Measurements from ENCODE around the gene TEDDM1. TPM values are rescaled to one million over a fixed set of nuclear protein-coding genes. Genes with fewer than 3 reads are reported as not detected.
"Not testable (repeated sequence)": the region's sequence is repeated elsewhere in the genome, so short reads cannot be mapped to it uniquely, and the experiment has no call there.

TEDDM1 gene
- total and polyA plus RNA-seq, 10 of the 15 experiments (the other 5 are each of a cell fraction or from before 2014, with no cell fraction given), result 0.11 TPM; not detected in 9

DNA sequence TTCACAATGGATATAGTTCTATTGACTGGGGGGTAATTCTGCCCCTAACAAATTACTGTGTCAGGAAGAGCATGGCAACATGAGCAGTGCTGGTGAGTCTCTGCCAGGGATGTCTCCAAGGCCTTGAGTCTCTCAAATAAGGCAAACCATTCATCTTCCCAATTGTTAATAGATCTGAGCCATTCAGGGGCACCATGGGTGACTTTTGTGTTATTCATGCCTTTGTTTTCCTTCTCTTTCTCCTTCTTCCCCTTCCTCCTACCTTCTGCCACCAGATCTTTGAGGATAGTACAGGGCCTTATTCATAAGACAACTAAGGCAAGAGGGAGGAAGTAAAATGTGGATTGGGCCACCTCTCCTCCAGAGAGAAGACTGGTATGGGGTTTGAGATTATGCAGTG, 49.6 kb upstream of the TEDDM1 start, which contains the start of gene RGSL1 (continued):
- TF ChIP-seq, protein P1, sequence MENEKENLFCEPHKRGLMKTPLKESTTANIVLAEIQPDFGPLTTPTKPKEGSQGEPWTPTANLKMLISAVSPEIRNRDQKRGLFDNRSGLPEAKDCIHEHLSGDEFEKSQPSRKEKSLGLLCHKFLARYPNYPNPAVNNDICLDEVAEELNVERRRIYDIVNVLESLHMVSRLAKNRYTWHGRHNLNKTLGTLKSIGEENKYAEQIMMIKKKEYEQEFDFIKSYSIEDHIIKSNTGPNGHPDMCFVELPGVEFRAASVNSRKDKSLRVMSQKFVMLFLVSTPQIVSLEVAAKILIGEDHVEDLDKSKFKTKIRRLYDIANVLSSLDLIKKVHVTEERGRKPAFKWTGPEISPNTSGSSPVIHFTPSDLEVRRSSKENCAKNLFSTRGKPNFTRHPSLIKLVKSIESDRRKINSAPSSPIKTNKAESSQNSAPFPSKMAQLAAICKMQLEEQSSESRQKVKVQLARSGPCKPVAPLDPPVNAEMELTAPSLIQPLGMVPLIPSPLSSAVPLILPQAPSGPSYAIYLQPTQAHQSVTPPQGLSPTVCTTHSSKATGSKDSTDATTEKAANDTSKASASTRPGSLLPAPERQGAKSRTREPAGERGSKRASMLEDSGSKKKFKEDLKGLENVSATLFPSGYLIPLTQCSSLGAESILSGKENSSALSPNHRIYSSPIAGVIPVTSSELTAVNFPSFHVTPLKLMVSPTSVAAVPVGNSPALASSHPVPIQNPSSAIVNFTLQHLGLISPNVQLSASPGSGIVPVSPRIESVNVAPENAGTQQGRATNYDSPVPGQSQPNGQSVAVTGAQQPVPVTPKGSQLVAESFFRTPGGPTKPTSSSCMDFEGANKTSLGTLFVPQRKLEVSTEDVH (IDR thresholded peaks at IDR 0.05; ENCODE audit: low read depth, partially characterized antibody), result no peak

DNA sequence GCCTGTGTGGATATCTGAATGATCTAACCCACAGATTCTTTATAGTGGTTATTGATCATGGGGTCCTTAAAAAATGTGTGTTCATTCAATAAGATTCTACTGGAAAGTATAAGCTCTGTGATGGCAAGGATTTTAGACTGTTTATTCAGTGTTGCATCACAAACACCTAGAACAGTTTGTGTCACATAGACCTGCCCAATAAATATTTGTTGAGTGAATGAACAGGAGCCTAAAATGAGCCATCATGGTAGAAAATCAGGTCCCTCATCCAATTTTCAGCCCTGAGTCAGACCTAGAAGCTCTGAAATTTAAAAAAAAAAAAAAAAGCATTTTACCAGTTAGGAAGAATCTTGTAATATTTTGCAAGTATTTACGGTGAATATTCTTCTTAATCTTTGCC, 47.2 kb upstream of the TEDDM1 start:
- CTCF ChIA-PET, result interaction anchor here (0.6 to 3.4 kb wide), 9 partner anchors 19 to 392 kb away, joined by 3 to 35 read pairs (median 4); partner anchors contain the start of gene RNASEL

DNA sequence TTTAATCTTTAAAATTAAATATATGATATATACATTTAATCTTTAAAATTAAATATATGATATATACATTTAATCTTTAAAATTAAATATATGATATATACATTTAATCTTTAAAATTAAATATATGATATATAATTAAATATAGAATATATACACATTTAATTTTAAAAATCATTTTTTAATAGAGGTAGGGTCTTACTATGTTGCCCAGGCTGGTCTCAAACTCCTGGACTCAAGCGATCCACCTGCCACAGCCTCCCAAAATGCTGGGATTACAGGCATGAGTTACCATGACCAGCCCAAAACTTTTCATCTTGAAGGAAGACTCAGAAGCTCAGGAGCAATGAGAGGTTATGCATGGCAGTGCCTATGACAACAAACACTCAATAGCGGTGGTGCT, 46.7 kb upstream of the TEDDM1 start:
- H2AFZ ChIP-seq (ENCODE audit: control insufficient read depth, low read depth, low read length); H3K36me3 ChIP-seq (ENCODE audit: control insufficient read depth in 2 of 2, insufficient read depth in 2 of 2, low read length in 1 of 2); BruUV-seq (replicated peaks); H3K27ac ChIP-seq (ENCODE audit: control insufficient read depth, insufficient read depth); DNase-seq (ENCODE audit: low read depth, low spot score); H3K4me1 ChIP-seq (ENCODE audit: control insufficient read depth, insufficient read depth, low read length); intact Hi-C loops (cut with micrococcal nuclease; ENCODE audit: unreplicated experiment); FAIRE-seq; H3K4me3 ChIP-seq; POLR2A ChIA-PET; ATAC-seq; H3K9me3 ChIP-seq (replicated peaks; ENCODE audit: control insufficient read depth, insufficient read depth, low read length); H4K20me1 ChIP-seq (ENCODE audit: control insufficient read depth, insufficient read depth); H3K9ac ChIP-seq (ENCODE audit: control insufficient read depth, insufficient read depth, low read length); H3K27me3 ChIP-seq (replicated peaks in 1 of 2; ENCODE audit: control insufficient read depth in 2 of 2, insufficient read depth in 2 of 2, low read length in 1 of 2); H3K79me2 ChIP-seq (ENCODE audit: control insufficient read depth, insufficient read depth, low read length); H3K4me2 ChIP-seq (ENCODE audit: control insufficient read depth, insufficient read depth): not testable (repeated sequence)
- SMC1A ChIA-PET (ENCODE audit: uncharacterized antibody, unreplicated experiment), result interaction anchor here (0.8 to 3.1 kb wide), 5 partner anchors 121 to 336 kb away, joined by 3 to 15 read pairs (median 4); no protein-coding TSS in a partner anchor
- WGBS (ENCODE audit: insufficient coverage, insufficient replicate concordance, low lambda C conversion rate, missing lambda C conversion rate), result 50% methylated on average over 2 of the region's 2 CpGs
- in situ Hi-C loops (cut with MboI), result loop anchor here (10.0 kb wide), 1 partner anchor 148 kb away; no protein-coding TSS in a partner anchor
- CTCF ChIA-PET, result interaction anchor here (1.0 to 3.4 kb wide), 7 partner anchors 19 to 366 kb away, joined by 3 to 35 read pairs (median 4); partner anchors contain the start of gene RNASEL
- RAD21 ChIA-PET (ENCODE audit: unreplicated experiment), result interaction anchor here (0.8 to 1.5 kb wide), 2 partner anchors 336 to 338 kb away, joined by 5 to 9 read pairs; no protein-coding TSS in a partner anchor

More for the DNA sequence above, 47.2 kb upstream of the TEDDM1 start:
- in situ Hi-C loops (cut with MboI) (loop anchor here (10.0 kb wide), 1 partner anchor 147 kb away; no protein-coding TSS in a partner anchor), intact Hi-C loops (cut with micrococcal nuclease; ENCODE audit: unreplicated experiment) (no loop called here)
- ChIA-PET RAD21 (ENCODE audit: unreplicated experiment) (interaction anchor here (0.8 to 1.5 kb wide), 3 partner anchors 149 to 337 kb away, joined by 3 to 9 read pairs (median 5); no protein-coding TSS in a partner anchor), POLR2A (no interaction called here), SMC1A (ENCODE audit: uncharacterized antibody, unreplicated experiment) (interaction anchor here (0.7 to 3.1 kb wide), 7 partner anchors 121 to 339 kb away, joined by 3 to 15 read pairs (median 4); no protein-coding TSS in a partner anchor)
- Histone ChIP-seq H3K9ac (ENCODE audit: control insufficient read depth, insufficient read depth, low read length) (no peak overlapping the region), H3K27ac (ENCODE audit: control insufficient read depth, insufficient read depth) (no peak overlapping the region), H4K20me1 (ENCODE audit: control insufficient read depth, insufficient read depth) (no peaks in the 10 kb centered on the region), H3K4me3 (no peak overlapping the region), H3K27me3 (replicated peaks in 1 of 2; ENCODE audit: control insufficient read depth in 2 of 2, insufficient read depth in 2 of 2, low read length in 1 of 2) (no peaks in the 10 kb centered on the region), H3K4me2 (ENCODE audit: control insufficient read depth, insufficient read depth) (no peak overlapping the region), H3K4me1 (ENCODE audit: control insufficient read depth, insufficient read depth, low read length) (peaks cover 3% of the 10 kb centered on the region; the same call in 1 of the 2 replicates), H3K9me3 (replicated peaks; ENCODE audit: control insufficient read depth, insufficient read depth, low read length) (no peaks in the 10 kb centered on the region; the same call in 2 of the 3 replicates), H3K79me2 (ENCODE audit: control insufficient read depth, insufficient read depth, low read length) (no peaks in the 10 kb centered on the region), H3K36me3 (ENCODE audit: control insufficient read depth in 2 of 2, insufficient read depth in 2 of 2, low read length in 1 of 2) (no peaks in the 10 kb centered on the region), H2AFZ (ENCODE audit: control insufficient read depth, low read depth, low read length) (no peak overlapping the region)
- ATAC-seq (no peak), FAIRE-seq (no peak), DNase-seq (ENCODE audit: low read depth, low spot score) (no peak)
- TF ChIP-seq MEF2A (IDR thresholded peaks at IDR 0.05; ENCODE audit: insufficient read depth, low read depth, low read length) (no peak), NR2C1 (IDR thresholded peaks at IDR 0.05) (no peak)
- 100% methylated on average over 1 of the region's 1 CpG for WGBS (ENCODE audit: insufficient coverage, insufficient replicate concordance, low lambda C conversion rate, missing lambda C conversion rate)
- no TSS peak for BruUV-seq (replicated peaks)
